ENCODE results near the gene SMARCD2. TPM values are rescaled to one million over a fixed set of nuclear protein-coding genes. Genes with fewer than 3 reads are reported as not detected.

Gene SMARCD2
- polyA plus RNA-seq, 2 of the 4 experiments (the other 2 are of a cell fraction) = 40.4 to 52.7 TPM

DNA sequence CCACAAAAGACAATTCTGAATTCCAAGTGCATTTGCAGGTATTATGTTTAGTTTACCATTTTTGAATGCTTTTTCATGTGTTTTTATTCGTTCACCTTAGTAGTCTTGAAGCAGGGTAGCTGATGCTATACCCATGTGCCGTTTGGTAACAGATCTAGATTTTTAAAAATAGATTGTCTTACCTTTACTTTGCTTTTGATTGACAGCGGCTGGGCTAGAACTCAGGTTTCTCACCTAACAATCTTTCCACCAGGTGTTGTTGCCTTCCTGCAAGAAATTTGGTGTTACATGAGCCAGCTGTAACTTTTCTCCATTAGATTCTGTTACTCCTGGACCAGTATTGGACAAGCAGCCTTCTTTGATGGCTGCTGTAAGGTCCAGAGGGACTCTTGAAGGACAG is 13.5 kb downstream of the SMARCD2 start:
- H3K4me3 ChIP-seq = no peak overlapping the region
- peaks cover 22% of the 10 kb centered on the region for H3K4me1 ChIP-seq
- POLR2A ChIA-PET = interaction anchor here (1.3 to 1.5 kb wide), 2 partner anchors 14 to 55 kb away, joined by 6 to 9 read pairs; partner anchors contain the start of genes CCDC47 and DDX42
- ATAC-seq (no peak), FAIRE-seq (no peak), DNase-seq (ENCODE audit: low read depth in 1 of 2, low spot score in 1 of 2) (no peak)
- H3K9me3 ChIP-seq = no peaks in the 10 kb centered on the region
- peak overlapping the region; percentile 98 for H3K4me2 ChIP-seq
- no peak overlapping the region for H3K27ac ChIP-seq
- CTCF ChIA-PET = interaction anchor here (1.3 to 6.0 kb wide), 7 partner anchors 9 to 132 kb away, joined by 3 to 37 read pairs (median 8); no protein-coding TSS in a partner anchor
- 91% methylated on average over 3 of the region's 3 CpGs for WGBS (ENCODE audit: missing lambda C conversion rate)
- no peak for TF ChIP-seq FOSB (CRISPR knock-in tag; IDR thresholded peaks at IDR 0.05)
- no peak for TF ChIP-seq NR3C1 (IDR thresholded peaks at IDR 0.05)
- TF ChIP-seq GATA3 (IDR thresholded peaks at IDR 0.05; ENCODE audit: borderline replicate concordance) = no peak
- no peak for TF ChIP-seq MAX (IDR thresholded peaks at IDR 0.05)

DNA sequence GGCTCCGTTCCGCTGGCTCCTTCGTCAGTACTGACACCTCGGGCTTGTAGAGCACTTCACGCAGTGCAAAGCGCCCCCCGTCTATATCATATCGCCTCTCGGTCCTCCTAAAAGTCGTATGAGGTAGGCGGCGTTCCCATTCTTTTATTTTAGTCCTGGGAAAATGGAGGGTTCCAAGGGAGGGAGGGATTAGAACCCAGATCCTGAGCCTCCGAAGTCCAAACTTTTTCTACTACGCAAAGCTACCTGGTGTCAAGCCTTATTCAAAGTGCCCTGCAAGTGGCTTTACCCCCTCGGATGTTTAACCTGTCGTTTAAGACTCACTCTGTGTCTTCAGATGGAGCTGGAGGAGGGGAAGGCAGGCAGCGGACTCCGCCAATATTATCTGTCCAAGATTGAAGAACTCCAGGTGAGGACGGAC is 14.7 kb downstream of the SMARCD2 start:
- DNase-seq (ENCODE audit: low read depth in 1 of 2, low spot score in 1 of 2) = no peak
- peak overlapping the region; percentile 94 to 96 for H3K27ac ChIP-seq
- H3K4me1 ChIP-seq = peaks cover 22% of the 10 kb centered on the region
- ChIA-PET CTCF (interaction anchor here (1.2 to 6.0 kb wide), 7 partner anchors 9 to 46 kb away, joined by 3 to 37 read pairs (median 5); partner anchors contain the start of gene SMARCD2), POLR2A (interaction anchor here (0.6 to 1.5 kb wide), 5 partner anchors 9 to 381 kb away, joined by 3 to 6 read pairs (median 3); partner anchors contain the start of genes CCDC47 and DDX42)
- no peaks in the 10 kb centered on the region for H3K9me3 ChIP-seq
- TF ChIP-seq POLR2AphosphoS2 (conservative IDR thresholded peaks at IDR 0.05; ENCODE audit: low read length) (no peak), HOXA7 (CRISPR knock-in tag; IDR thresholded peaks at IDR 0.05) (peak; percentile 52; the same call in 1 of the 2 replicates), KDM5A (IDR thresholded peaks at IDR 0.05) (peak; percentile 8; the same call in 1 of the 2 replicates)
- TF ChIP-seq, protein P1, sequence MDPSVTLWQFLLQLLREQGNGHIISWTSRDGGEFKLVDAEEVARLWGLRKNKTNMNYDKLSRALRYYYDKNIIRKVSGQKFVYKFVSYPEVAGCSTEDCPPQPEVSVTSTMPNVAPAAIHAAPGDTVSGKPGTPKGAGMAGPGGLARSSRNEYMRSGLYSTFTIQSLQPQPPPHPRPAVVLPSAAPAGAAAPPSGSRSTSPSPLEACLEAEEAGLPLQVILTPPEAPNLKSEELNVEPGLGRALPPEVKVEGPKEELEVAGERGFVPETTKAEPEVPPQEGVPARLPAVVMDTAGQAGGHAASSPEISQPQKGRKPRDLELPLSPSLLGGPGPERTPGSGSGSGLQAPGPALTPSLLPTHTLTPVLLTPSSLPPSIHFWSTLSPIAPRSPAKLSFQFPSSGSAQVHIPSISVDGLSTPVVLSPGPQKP (IDR thresholded peaks at IDR 0.05; ENCODE audit: low read depth, low read length) = no peak
- TF ChIP-seq, protein P2, sequence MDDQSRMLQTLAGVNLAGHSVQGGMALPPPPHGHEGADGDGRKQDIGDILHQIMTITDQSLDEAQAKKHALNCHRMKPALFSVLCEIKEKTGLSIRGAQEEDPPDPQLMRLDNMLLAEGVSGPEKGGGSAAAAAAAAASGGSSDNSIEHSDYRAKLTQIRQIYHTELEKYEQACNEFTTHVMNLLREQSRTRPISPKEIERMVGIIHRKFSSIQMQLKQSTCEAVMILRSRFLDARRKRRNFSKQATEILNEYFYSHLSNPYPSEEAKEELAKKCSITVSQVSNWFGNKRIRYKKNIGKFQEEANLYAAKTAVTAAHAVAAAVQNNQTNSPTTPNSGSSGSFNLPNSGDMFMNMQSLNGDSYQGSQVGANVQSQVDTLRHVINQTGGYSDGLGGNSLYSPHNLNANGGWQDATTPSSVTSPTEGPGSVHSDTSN (IDR thresholded peaks at IDR 0.05) = 0 out of 2 replicates have a peak, but pooled peaks have one; percentile 9
- peak overlapping the region; percentile 98 for H3K4me2 ChIP-seq
- no peak for ATAC-seq
- WGBS (ENCODE audit: missing lambda C conversion rate) = 3% methylated on average over 19 of the region's 19 CpGs
- H3K4me3 ChIP-seq = peak overlapping the region; percentile 74
- no peak for FAIRE-seq

DNA sequence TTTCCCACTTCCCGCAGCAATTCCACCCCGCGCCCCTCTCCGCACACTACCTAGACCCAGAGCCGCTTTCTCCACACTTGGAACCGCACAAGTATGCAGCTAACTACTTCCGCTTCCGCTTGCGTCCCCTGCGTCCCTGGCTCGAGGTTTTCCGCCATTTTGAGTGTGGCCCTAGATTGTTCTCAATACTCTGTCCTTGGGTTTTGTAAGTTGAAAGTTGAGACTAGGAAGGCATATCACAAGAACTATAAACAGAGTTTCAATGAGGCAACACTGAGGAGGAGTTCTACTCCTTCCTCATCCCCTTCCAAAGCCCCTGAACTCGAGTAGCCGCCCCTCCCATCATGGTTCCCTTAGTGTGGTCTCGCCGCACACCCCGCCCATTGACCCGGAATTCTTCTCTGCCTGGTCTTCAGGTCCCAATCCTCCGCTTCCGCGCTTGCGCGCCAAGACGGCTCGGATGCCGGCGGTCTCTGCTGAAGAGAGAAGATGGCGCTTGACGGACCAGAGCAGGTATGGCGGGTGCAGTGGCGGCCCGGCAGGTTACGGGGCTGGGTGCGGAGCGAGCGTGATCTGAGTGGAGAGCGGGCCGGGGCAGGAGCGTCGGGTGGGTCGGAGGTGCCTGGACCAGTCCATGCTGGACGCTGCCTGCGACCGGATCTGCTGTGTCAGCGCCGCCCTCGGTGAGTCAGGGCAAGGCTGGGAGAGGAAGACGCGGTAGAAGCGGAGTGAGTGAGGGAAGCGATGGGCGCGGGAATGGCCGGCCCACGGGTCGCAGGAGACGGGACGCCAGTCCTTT is 15.3 kb downstream of the SMARCD2 start, which contains the start of the genes FTSJ3 and PSMC5:
Gene FTSJ3, minus strand, starts transcription at position 662 of the 799 bp plus-strand sequence. CDS start 761 bp downstream, outside the sequence.
Gene PSMC5, plus strand, starts transcription at position 430 of the 799 bp plus-strand sequence. Its CDS starts 60 bp downstream, at position 490.
- no peaks in the 10 kb centered on the region for H3K9me3 ChIP-seq
- H3K4me2 ChIP-seq = peak within 1 kb of the TSS; percentile 98
- ChIA-PET CTCF (interaction anchor here (1.0 to 6.0 kb wide), 6 partner anchors 7 to 37 kb away, joined by 4 to 37 read pairs (median 14); partner anchors contain the start of gene SMARCD2), POLR2A (interaction anchor here (0.6 to 1.6 kb wide), 8 partner anchors 8 to 53 kb away, joined by 3 to 8 read pairs (median 4); partner anchors contain the start of genes CCDC47 and DDX42)
- DNase-seq (ENCODE audit: low read depth in 1 of 2, low spot score in 1 of 2) (peak; percentile 97), ATAC-seq (peak; percentile 89 to 93), FAIRE-seq (no peak)
- 1% methylated on average over 56 of the region's 58 CpGs for WGBS (ENCODE audit: missing lambda C conversion rate)
- H3K27ac ChIP-seq = peak within 1 kb of the TSS; percentile 94 to 96
- H3K4me1 ChIP-seq = peaks cover 22% of the 10 kb centered on the region
- H3K4me3 ChIP-seq = peak within 1 kb of the TSS; percentile 74
- TF ChIP-seq HOXA7 (CRISPR knock-in tag; IDR thresholded peaks at IDR 0.05) (0 out of 2 replicates have a peak, but pooled peaks have one; percentile 54), JUN (IDR thresholded peaks at IDR 0.05) (peak; percentile 93 to 96), TP53 (CRISPR knock-in tag; IDR thresholded peaks at IDR 0.05) (no peak), KDM5A (IDR thresholded peaks at IDR 0.05) (peak; percentile 56), ZC3H11A (IDR thresholded peaks at IDR 0.05) (no peak), FOSL2 (IDR thresholded peaks at IDR 0.05) (no peak), FOSL2 (CRISPR knock-in tag; IDR thresholded peaks at IDR 0.05) (peak; percentile 80), HOXB13 (CRISPR knock-in tag; IDR thresholded peaks at IDR 0.05; ENCODE audit: low read depth) (no peak), SMC3 (IDR thresholded peaks at IDR 0.05) (no peak), POLR2AphosphoS2 (conservative IDR thresholded peaks at IDR 0.05; ENCODE audit: low read length) (peak; percentile 58; the same call in 1 of the 2 replicates), MYC (IDR thresholded peaks at IDR 0.05; ENCODE audit: borderline replicate concordance, low read length) (peak; percentile 38; the same call in 1 of the 2 replicates), GATA3 (IDR thresholded peaks at IDR 0.05; ENCODE audit: borderline replicate concordance) (peak; percentile 13; the same call in 1 of the 2 replicates), MAX (IDR thresholded peaks at IDR 0.05) (peak; percentile 93), CBX2 (IDR thresholded peaks at IDR 0.05; ENCODE audit: borderline replicate concordance, low read depth) (no peak), PHF8 (IDR thresholded peaks at IDR 0.05; ENCODE audit: borderline replicate concordance, low read depth) (peak; percentile 82), FOSB (CRISPR knock-in tag; IDR thresholded peaks at IDR 0.05) (0 out of 2 replicates have a peak, but pooled peaks have one; percentile 40)
- TF ChIP-seq, protein P3, sequence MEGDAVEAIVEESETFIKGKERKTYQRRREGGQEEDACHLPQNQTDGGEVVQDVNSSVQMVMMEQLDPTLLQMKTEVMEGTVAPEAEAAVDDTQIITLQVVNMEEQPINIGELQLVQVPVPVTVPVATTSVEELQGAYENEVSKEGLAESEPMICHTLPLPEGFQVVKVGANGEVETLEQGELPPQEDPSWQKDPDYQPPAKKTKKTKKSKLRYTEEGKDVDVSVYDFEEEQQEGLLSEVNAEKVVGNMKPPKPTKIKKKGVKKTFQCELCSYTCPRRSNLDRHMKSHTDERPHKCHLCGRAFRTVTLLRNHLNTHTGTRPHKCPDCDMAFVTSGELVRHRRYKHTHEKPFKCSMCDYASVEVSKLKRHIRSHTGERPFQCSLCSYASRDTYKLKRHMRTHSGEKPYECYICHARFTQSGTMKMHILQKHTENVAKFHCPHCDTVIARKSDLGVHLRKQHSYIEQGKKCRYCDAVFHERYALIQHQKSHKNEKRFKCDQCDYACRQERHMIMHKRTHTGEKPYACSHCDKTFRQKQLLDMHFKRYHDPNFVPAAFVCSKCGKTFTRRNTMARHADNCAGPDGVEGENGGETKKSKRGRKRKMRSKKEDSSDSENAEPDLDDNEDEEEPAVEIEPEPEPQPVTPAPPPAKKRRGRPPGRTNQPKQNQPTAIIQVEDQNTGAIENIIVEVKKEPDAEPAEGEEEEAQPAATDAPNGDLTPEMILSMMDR (IDR thresholded peaks at IDR 0.05) = peak; percentile 49
- TF ChIP-seq, protein P4, sequence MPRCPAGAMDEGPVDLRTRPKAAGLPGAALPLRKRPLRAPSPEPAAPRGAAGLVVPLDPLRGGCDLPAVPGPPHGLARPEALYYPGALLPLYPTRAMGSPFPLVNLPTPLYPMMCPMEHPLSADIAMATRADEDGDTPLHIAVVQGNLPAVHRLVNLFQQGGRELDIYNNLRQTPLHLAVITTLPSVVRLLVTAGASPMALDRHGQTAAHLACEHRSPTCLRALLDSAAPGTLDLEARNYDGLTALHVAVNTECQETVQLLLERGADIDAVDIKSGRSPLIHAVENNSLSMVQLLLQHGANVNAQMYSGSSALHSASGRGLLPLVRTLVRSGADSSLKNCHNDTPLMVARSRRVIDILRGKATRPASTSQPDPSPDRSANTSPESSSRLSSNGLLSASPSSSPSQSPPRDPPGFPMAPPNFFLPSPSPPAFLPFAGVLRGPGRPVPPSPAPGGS (IDR thresholded peaks at IDR 0.05) = peak; percentile 50; the same call in 1 of the 3 replicates

Measured in A549 (cell line).